CD14-positive monocyte (primary cell): Measurements from ENCODE around the gene DKKL1. TPM values are rescaled to one million over a fixed set of nuclear protein-coding genes. Genes with fewer than 3 reads are reported as not detected.

Source experiments
- DNase-seq, 3 donors: peaks; one replicate each; pipeline ENCODE4 v3.0.0-alpha.2; 2011 to 2022
- H2AFZ ChIP-seq: 2 replicates; pipeline ENCODE4 v1.6.0; 2012; ENCODE audit warnings: mild to moderate bottlenecking, low read depth, low read length, inconsistent platforms; ENCODE audit not compliant: insufficient read depth, poor library complexity, severe bottlenecking
- H3K27ac ChIP-seq, 2 donors: 1 replicate in 1 of 2; 2 replicates in 1 of 2; pipeline ENCODE4 v1.5.1; 2012 to 2013; ENCODE audit warnings: low read length in 2 of 2, control low read depth in 1 of 2, inconsistent platforms in 1 of 2, low read depth in 1 of 2, mild to moderate bottlenecking in 1 of 2
- H3K27me3 ChIP-seq, 2 donors: one replicate each; pipeline versions ENCODE4 v1.6.0 to v1.6.1; 2011 to 2013; ENCODE audit warnings: low read length in 2 of 2; ENCODE audit not compliant: control insufficient read depth in 2 of 2, insufficient read depth in 2 of 2
- H3K36me3 ChIP-seq, 2 donors: replicated peaks in 1 of 2; 1 replicate in 1 of 2; 2 replicates in 1 of 2; pipeline versions ENCODE4 v1.5.1 to v1.6.1; 2012 to 2013; ENCODE audit warnings: low read length in 2 of 2, control low read depth in 1 of 2, inconsistent platforms in 1 of 2, mild to moderate bottlenecking in 1 of 2; ENCODE audit not compliant: insufficient read depth in 2 of 2, control insufficient read depth in 1 of 2
- H3K4me1 ChIP-seq, 2 donors: 1 replicate in 1 of 2; 2 replicates in 1 of 2; pipeline versions ENCODE4 v1.5.1 to v1.6.1; 2012 to 2013; ENCODE audit warnings: low read length in 2 of 2, control low read depth in 1 of 2, inconsistent platforms in 1 of 2, mild to moderate bottlenecking in 1 of 2, moderate library complexity in 1 of 2; ENCODE audit not compliant: insufficient read depth in 2 of 2, control insufficient read depth in 1 of 2
- H3K4me2 ChIP-seq: replicated peaks from 2 replicates; pipeline ENCODE3; 2012; ENCODE audit warnings: low read length, moderate library complexity, mild to moderate bottlenecking; ENCODE audit not compliant: poor library complexity, severe bottlenecking; ENCODE audit errors: extremely low read depth
- H3K4me3 ChIP-seq, 3 experiments: fragments of 200-600 bp in 1 of 3; sonication (generic) in 1 of 3; replicated peaks in 1 of 3; 1 replicate in 2 of 3; 2 replicates in 1 of 3; pipeline ENCODE4 v1.5.1; 2011 to 2013; ENCODE audit warnings: low read length in 3 of 3, mild to moderate bottlenecking in 3 of 3, control low read depth in 2 of 3, low read depth in 2 of 3, inconsistent platforms in 1 of 3, moderate library complexity in 1 of 3
- H3K79me2 ChIP-seq: 2 replicates; pipeline ENCODE4 v1.6.0; 2012; ENCODE audit warnings: mild to moderate bottlenecking, control low read depth, inconsistent platforms, low read length, moderate library complexity; ENCODE audit not compliant: insufficient read depth
- H3K9ac ChIP-seq: 2 replicates; pipeline ENCODE4 v1.6.0; 2017; ENCODE audit warnings: low read length, mild to moderate bottlenecking; ENCODE audit not compliant: insufficient read depth, poor library complexity, severe bottlenecking
- H3K9me3 ChIP-seq, 2 donors: replicated peaks in 1 of 2; 1 replicate in 1 of 2; 2 replicates in 1 of 2; pipeline versions ENCODE4 v1.5.1 to v1.6.1; 2012 to 2013; ENCODE audit warnings: low read length in 2 of 2, control low read depth in 1 of 2; ENCODE audit not compliant: control insufficient read depth in 1 of 2, insufficient read depth in 1 of 2
- H4K20me1 ChIP-seq: 2 replicates; pipeline ENCODE4 v1.6.0; 2012; ENCODE audit warnings: mild to moderate bottlenecking, low read length, control low read depth, moderate library complexity; ENCODE audit not compliant: insufficient read depth
- H3K27ac Mint-ChIP-seq, 7 donors: one replicate each; pipeline ENCODE4 v1.8.0; 2020; ENCODE audit warnings: mild to moderate bottlenecking in 7 of 7, mixed read lengths in 7 of 7, moderate library complexity in 6 of 7, inconsistent platforms in 2 of 7
- H3K27me3 Mint-ChIP-seq, 3 donors: one replicate each; pipeline ENCODE4 v1.8.0; 2021 to 2022; ENCODE audit warnings: low read depth in 3 of 3, mild to moderate bottlenecking in 3 of 3, mixed read lengths in 3 of 3, moderate library complexity in 3 of 3, inconsistent platforms in 1 of 3
- H3K36me3 Mint-ChIP-seq, 2 donors: one replicate each; pipeline ENCODE4 v1.8.0; 2020; ENCODE audit warnings: mixed read lengths in 2 of 2, inconsistent platforms in 1 of 2, mild to moderate bottlenecking in 1 of 2
- H3K4me1 Mint-ChIP-seq: one replicate; pipeline ENCODE4 v1.8.0; 2020; ENCODE audit warnings: mild to moderate bottlenecking, mixed read lengths
- H3K4me3 Mint-ChIP-seq, 2 donors: one replicate each; pipeline ENCODE4 v1.8.0; 2020; ENCODE audit warnings: mild to moderate bottlenecking in 2 of 2, mixed read lengths in 2 of 2, moderate library complexity in 1 of 2
- H3K9me3 Mint-ChIP-seq, 7 donors: one replicate each; pipeline ENCODE4 v1.8.0; 2020 to 2022; ENCODE audit warnings: mixed read lengths in 7 of 7, mild to moderate bottlenecking in 6 of 7, moderate library complexity in 6 of 7, inconsistent platforms in 2 of 7
- CTCF ChIP-seq: fragments of 200-600 bp; IDR thresholded peaks from one replicate; pipeline ENCODE4 v1.8.0; 2022; ENCODE audit warnings: antibody characterized with exemption, mild to moderate bottlenecking
- WGBS: methylation state at CpG from one replicate; pipeline ENCODE4 v1.1.5; 2013; ENCODE audit warnings: missing lambda C conversion rate; ENCODE audit not compliant: insufficient coverage; 5-methylcytosine and 5-hydroxymethylcytosine counted together
- intact Hi-C, 2 donors: fragments of 100-400 bp; cut with micrococcal nuclease; formaldehyde crosslinking; loops; one replicate each; pipeline versions ENCODE4 v1.15.0 to v1.15.1; 2023
- polyA plus RNA-seq, 3 donors: library from polyadenylated mRNA; depleted of rRNA in 1 of 3; unstranded in 2 of 3; stranded (reverse) in 1 of 3; fragments of 300-500 nt in 2 of 3; fragments of >200 nt in 1 of 3; fragmentation: Illumina TruSeq in 2 of 3; gene quantifications; 1 replicate in 2 of 3; 2 replicates in 1 of 3; pipeline ENCODE4 v1.2.3, GENCODE V29; 2012 to 2021

DKKL1 gene
- polyA plus RNA-seq, 3 donors = not detected

GRCh38 chr19:49338023-49338677, 25.5 kb upstream of the DKKL1 start:
- no peak overlapping the region for H3K4me2 ChIP-seq
- H3K4me1 ChIP-seq = peaks cover 40 to 63% of the 10 kb centered on the region in 2 donors
- Mint-ChIP-seq H3K9me3 (peaks cover 0 to 6% (median 0%) of the 10 kb centered on the region in 7 donors), H3K4me1 (peaks cover 56% of the 10 kb centered on the region), H3K36me3 (peaks cover 24 to 40% of the 10 kb centered on the region in 2 donors), H3K27me3 (peaks cover 0 to 3% (median 2%) of the 10 kb centered on the region in 3 donors), H3K27ac (peak overlapping the region in 5 of 7 donors; percentile 10 to 73 (median 62)), H3K4me3 (peak overlapping the region in 1 of 2 donors; percentile 55)
- no peak for DNase-seq
- WGBS = 96% methylated on average over 33 of the region's 34 CpGs
- no peak overlapping the region for H3K4me3 ChIP-seq
- H3K27me3 ChIP-seq = no peaks in the 10 kb centered on the region
- H3K9me3 ChIP-seq = no peaks in the 10 kb centered on the region
- peaks cover 36% of the 10 kb centered on the region for H3K79me2 ChIP-seq
- no peak overlapping the region for H2AFZ ChIP-seq
- intact Hi-C loops = no loop called here
- H3K9ac ChIP-seq = no peak overlapping the region
- peak overlapping the region in 1 of 2 donors; percentile 95 for H3K27ac ChIP-seq
- H4K20me1 ChIP-seq = peaks cover 39% of the 10 kb centered on the region
- TF ChIP-seq CTCF = no peak
- H3K36me3 ChIP-seq = peaks cover 22 to 40% of the 10 kb centered on the region in 2 donors

GRCh38 chr19:49338691-49339300, 24.9 kb upstream of the DKKL1 start:
- no peaks in the 10 kb centered on the region for H3K9me3 ChIP-seq
- peaks cover 39% of the 10 kb centered on the region for H4K20me1 ChIP-seq
- no peak for DNase-seq
- H3K27ac ChIP-seq = no peak overlapping the region
- peaks cover 0 to 3% (median 3%) of the 10 kb centered on the region in 3 donors for H3K27me3 Mint-ChIP-seq
- H3K79me2 ChIP-seq = peaks cover 36% of the 10 kb centered on the region
- no peaks in the 10 kb centered on the region for H3K27me3 ChIP-seq
- peaks cover 49% of the 10 kb centered on the region for H3K4me1 Mint-ChIP-seq
- H3K4me1 ChIP-seq = peaks cover 33 to 56% of the 10 kb centered on the region in 2 donors
- H3K4me3 Mint-ChIP-seq = peak overlapping the region in 1 of 2 donors; percentile 55
- H3K36me3 ChIP-seq = peaks cover 22 to 40% of the 10 kb centered on the region in 2 donors
- intact Hi-C loops = no loop called here
- no peak overlapping the region for H3K9ac ChIP-seq
- no peak overlapping the region for H2AFZ ChIP-seq
- 96% methylated on average over 29 of the region's 30 CpGs for WGBS
- peaks cover 0 to 6% (median 0%) of the 10 kb centered on the region in 7 donors for H3K9me3 Mint-ChIP-seq
- no peak for TF ChIP-seq CTCF
- peak overlapping the region in 4 of 7 donors; percentile 18 to 73 (median 63) for H3K27ac Mint-ChIP-seq
- H3K36me3 Mint-ChIP-seq = peaks cover 24 to 40% of the 10 kb centered on the region in 2 donors
- no peak overlapping the region for H3K4me3 ChIP-seq
- no peak overlapping the region for H3K4me2 ChIP-seq
